BJ (cell line): ENCODE results near the gene DEPDC7. TPM values are rescaled to one million over a fixed set of nuclear protein-coding genes. Genes with fewer than 3 reads are reported as not detected.

Experiments
- CTCF ChIA-PET: fragments of 350-600 bp; formaldehyde crosslinking; extraction: SDS; loops from one replicate; lab custom pipeline; 2021; ENCODE audit warnings: antibody characterized with exemption, inconsistent platforms; lab: Yijun Ruan, JAX
- POLR2A ChIA-PET: fragments of 300-600 bp; sonication (Branson Sonifier 250); formaldehyde crosslinking; extraction: SDS; loops from one replicate; lab custom pipeline; 2021; ENCODE audit warnings: antibody characterized with exemption; lab: Charles Lee
- DNase-seq: peaks from one replicate; pipeline ENCODE4 v3.0.0-alpha.2; 2011; ENCODE audit warnings: low read depth
- H3K27me3 ChIP-seq: 2 replicates; pipeline ENCODE4 v1.6.0; 2011; ENCODE audit warnings: low read length; ENCODE audit not compliant: control insufficient read depth, insufficient read depth
- H3K36me3 ChIP-seq: 2 replicates; pipeline ENCODE4 v1.5.1; 2011; ENCODE audit warnings: low read length; ENCODE audit not compliant: control insufficient read depth, insufficient read depth
- H3K4me3 ChIP-seq: 2 replicates; pipeline ENCODE4 v1.5.1; 2011; ENCODE audit warnings: low read depth, mild to moderate bottlenecking, control low read depth, low read length
- polyA plus RNA-seq: library from polyadenylated mRNA; depleted of rRNA; stranded (reverse); fragments of >200 nt; gene quantifications from 2 replicates; pipeline ENCODE4 v1.2.3, GENCODE V29; 2011
- TF ChIP-seq, protein P1 (sequence below): IDR thresholded peaks from 2 replicates; pipeline ENCODE4 v1.5.1; 2011; ENCODE audit warnings: low read depth, mild to moderate bottlenecking, control low read depth, inconsistent platforms, low read length, moderate library complexity; ENCODE audit not compliant: insufficient read depth

DEPDC7 gene
- polyA plus RNA-seq, 1 experiment: 4.2 TPM

DNA sequence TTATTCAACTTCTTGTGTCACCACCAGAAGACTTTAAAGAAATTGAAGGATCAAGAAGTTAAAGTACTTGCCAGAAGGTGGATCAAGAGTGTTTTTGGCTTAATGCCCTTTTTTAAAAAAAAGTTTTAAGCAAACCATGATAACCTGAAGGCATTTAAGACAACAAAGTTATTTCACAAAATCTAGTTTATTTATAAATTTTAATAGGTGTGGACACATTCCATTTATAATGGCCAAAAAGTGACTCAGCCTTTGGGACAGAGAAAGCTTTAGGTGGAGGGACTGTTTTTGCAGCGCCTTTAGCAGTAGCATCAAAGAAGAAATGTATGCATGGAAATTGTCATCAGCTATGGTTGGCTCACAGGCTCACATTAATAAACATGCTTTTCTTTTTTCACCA is 41.6 kb downstream of the DEPDC7 start:
- TF ChIP-seq, protein P1, sequence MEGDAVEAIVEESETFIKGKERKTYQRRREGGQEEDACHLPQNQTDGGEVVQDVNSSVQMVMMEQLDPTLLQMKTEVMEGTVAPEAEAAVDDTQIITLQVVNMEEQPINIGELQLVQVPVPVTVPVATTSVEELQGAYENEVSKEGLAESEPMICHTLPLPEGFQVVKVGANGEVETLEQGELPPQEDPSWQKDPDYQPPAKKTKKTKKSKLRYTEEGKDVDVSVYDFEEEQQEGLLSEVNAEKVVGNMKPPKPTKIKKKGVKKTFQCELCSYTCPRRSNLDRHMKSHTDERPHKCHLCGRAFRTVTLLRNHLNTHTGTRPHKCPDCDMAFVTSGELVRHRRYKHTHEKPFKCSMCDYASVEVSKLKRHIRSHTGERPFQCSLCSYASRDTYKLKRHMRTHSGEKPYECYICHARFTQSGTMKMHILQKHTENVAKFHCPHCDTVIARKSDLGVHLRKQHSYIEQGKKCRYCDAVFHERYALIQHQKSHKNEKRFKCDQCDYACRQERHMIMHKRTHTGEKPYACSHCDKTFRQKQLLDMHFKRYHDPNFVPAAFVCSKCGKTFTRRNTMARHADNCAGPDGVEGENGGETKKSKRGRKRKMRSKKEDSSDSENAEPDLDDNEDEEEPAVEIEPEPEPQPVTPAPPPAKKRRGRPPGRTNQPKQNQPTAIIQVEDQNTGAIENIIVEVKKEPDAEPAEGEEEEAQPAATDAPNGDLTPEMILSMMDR: no peak
- Histone ChIP-seq H3K4me3 (no peak overlapping the region), H3K36me3 (peaks cover 4% of the 10 kb centered on the region), H3K27me3 (no peaks in the 10 kb centered on the region)
- DNase-seq: no peak
- POLR2A ChIA-PET: no interaction called here
- CTCF ChIA-PET: no interaction called here

- DNase-seq: no peak
- TF ChIP-seq, protein P1: no peak
- Histone ChIP-seq H3K36me3 (peaks cover 4% of the 10 kb centered on the region), H3K4me3 (no peak overlapping the region), H3K27me3 (no peaks in the 10 kb centered on the region)
- ChIA-PET POLR2A (no interaction called here), CTCF (interaction anchor here (9.2 kb wide), 1 partner anchor 98 kb away, joined by 119 read pairs; no protein-coding TSS in a partner anchor)
Measured at GRCh38 chr11:33059331-33060007, 43.8 kb downstream of the DEPDC7 start.

DNA sequence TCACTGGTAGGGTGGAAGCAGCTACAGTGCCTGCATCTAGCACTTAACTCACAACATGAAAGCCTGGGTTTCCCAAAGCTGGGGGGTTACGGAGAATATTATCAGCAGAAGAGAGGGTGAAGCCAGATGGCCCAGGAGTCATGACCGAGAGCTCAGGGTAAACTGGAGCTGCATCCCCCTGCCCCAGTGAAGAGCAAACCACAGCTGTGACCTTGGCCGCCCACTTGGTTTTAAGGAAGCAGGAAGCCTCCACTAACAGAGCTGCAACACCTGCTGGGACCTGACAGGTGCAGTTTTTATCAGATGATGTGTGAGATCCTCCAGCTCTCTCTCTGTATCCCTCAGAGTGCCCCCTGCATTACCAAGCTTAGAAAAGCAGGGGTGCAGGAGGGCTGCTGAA is 44.6 kb downstream of the DEPDC7 start:
- Histone ChIP-seq H3K36me3 (peaks cover 4% of the 10 kb centered on the region), H3K27me3 (no peaks in the 10 kb centered on the region), H3K4me3 (no peak overlapping the region)
- DNase-seq: no peak
- TF ChIP-seq, protein P1: no peak
- POLR2A ChIA-PET: no interaction called here
- CTCF ChIA-PET: interaction anchor here (1.5 to 9.2 kb wide), 3 partner anchors 10 to 99 kb away, joined by 4 to 119 read pairs (median 5); no protein-coding TSS in a partner anchor

DNA sequence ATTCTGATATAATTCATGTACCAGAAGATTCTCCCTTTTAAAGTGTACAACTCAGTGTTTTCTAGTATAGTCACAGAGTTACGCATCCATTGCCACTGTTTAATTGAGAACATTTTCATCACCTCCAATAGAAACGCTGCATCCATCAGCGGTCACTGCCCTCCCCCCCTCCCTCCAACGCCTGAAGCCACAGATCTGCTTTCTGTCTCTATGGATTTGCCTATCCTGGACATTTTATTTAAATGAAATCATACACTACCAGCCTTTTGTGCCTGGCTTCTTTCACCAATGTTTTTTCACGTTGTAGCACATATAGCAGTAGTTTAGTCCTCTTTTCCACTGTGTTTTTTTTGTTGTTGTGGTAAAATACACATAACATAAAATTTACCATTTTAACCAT is 46.5 kb downstream of the DEPDC7 start:
- DNase-seq: no peak
- no peaks in the 10 kb centered on the region for H3K27me3 ChIP-seq
- H3K36me3 ChIP-seq: peaks cover 12% of the 10 kb centered on the region
- ChIA-PET POLR2A (no interaction called here), CTCF (interaction anchor here (2.0 to 9.2 kb wide), 2 partner anchors 94 to 101 kb away, joined by 5 to 119 read pairs; no protein-coding TSS in a partner anchor)
- TF ChIP-seq, protein P1: no peak
- H3K4me3 ChIP-seq: no peak overlapping the region

GRCh38 chr11:33063326-33063881 is 47.7 kb downstream of the DEPDC7 start:
- no peak for DNase-seq
- ChIA-PET CTCF (interaction anchor here (0.6 to 9.2 kb wide), 9 partner anchors 9 to 222 kb away, joined by 3 to 119 read pairs (median 3); partner anchors contain the start of gene DEPDC7), POLR2A (no interaction called here)
- Histone ChIP-seq H3K4me3 (no peak overlapping the region), H3K27me3 (no peaks in the 10 kb centered on the region), H3K36me3 (peaks cover 16% of the 10 kb centered on the region)
- TF ChIP-seq, protein P1: no peak
